ENCODE measurements around the gene CREBRF. TPM values are rescaled to one million over a fixed set of nuclear protein-coding genes. Genes with fewer than 3 reads are reported as not detected.
A peak's percentile ranks its signal among the peaks of the same experiment; 100 is the strongest.

The CREBRF gene
- total and polyA plus RNA-seq, 2 of the 8 experiments (the other 6 are each of a cell fraction or from before 2014, with no cell fraction given) = 1.2 to 4.7 TPM

DNA sequence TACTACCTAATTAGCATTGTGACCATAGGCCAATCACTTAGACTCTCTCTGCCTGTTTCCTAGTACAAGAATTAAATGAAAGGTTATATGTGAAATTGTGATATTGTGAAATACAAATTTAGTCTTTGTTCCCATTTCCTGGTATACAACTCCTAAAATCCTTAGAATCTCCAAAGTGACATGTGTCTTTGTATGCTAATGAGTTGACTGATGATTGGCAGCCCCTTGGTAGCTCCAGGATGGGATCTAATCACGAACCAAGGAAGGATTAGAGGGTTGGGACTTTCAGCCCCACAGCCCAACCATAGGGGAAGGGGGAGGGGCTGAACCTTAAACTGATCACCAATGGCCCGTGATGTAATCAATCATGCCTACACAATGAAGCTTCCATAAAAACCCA lies 41.0 kb upstream of the CREBRF start:
- Histone ChIP-seq H3K9ac (replicated peaks in 1 of 4; ENCODE audit: extremely low read depth in 1 of 4, low read depth in 3 of 4, low read length in 3 of 4) (no peak overlapping the region), H4K91ac (replicated peaks; ENCODE audit: insufficient read length, low read length) (no peak overlapping the region), H3K27ac (ENCODE audit: low read depth, low read length) (no peak overlapping the region; the same call in 1 of the 2 replicates), H2AK5ac (ENCODE audit: low read depth, low read length) (peak overlapping the region; percentile 82; the same call in 1 of the 2 replicates), H3K9me3 (ENCODE audit: insufficient read depth in 2 of 2, low read depth in 1 of 2, low read length in 1 of 2) (no peaks in the 10 kb centered on the region), H3K4ac (replicated peaks; ENCODE audit: insufficient read length, low read depth, low read length) (no peak overlapping the region), H3K56ac (replicated peaks; ENCODE audit: insufficient read length, low read depth, low read length) (no peak overlapping the region), H3K4me3 (ENCODE audit: extremely low read depth in 1 of 4, insufficient read depth in 2 of 4, low read depth in 3 of 4, low read length in 4 of 4) (no peak overlapping the region), H3K18ac (ENCODE audit: extremely low read depth, low read length) (no peak overlapping the region), H3K4me1 (replicated peaks in 1 of 4; ENCODE audit: control insufficient read depth in 3 of 4, insufficient read depth in 4 of 4, low read length in 3 of 4) (peaks cover 0 to 6% (median 1%) of the 10 kb centered on the region in 4 experiments; a peak in 2 of 7 replicates), H3K23me2 (ENCODE audit: low read depth, low read length) (no peaks in the 10 kb centered on the region), H3K23ac (ENCODE audit: insufficient read length) (no peak overlapping the region), H3K27me3 (replicated peaks in 1 of 4; ENCODE audit: control insufficient read depth in 3 of 4, extremely low read depth in 1 of 4, insufficient read depth in 3 of 4, low read length in 3 of 4) (no peaks in the 10 kb centered on the region), H4K8ac (ENCODE audit: extremely low read depth, insufficient read depth, low read length) (no peak overlapping the region), H3K79me1 (ENCODE audit: low read depth, low read length) (peaks cover 3% of the 10 kb centered on the region; the same call in 1 of the 2 replicates), H2BK120ac (replicated peaks; ENCODE audit: low read depth, low read length) (no peak overlapping the region), H2BK12ac (ENCODE audit: low read depth, low read length) (no peak overlapping the region), H2AFZ (ENCODE audit: low read length) (no peak overlapping the region), H3K36me3 (ENCODE audit: control insufficient read depth in 2 of 4, insufficient read depth in 4 of 4, low read length in 3 of 4) (peaks cover 0 to 4% (median 1%) of the 10 kb centered on the region in 4 experiments; a peak in 2 of 8 replicates), H3K4me2 (ENCODE audit: insufficient read depth in 1 of 2, low read depth in 2 of 2, low read length in 2 of 2) (no peak overlapping the region), H4K20me1 (replicated peaks in 1 of 2; ENCODE audit: control insufficient read depth in 1 of 2, insufficient read depth in 2 of 2, low read length in 2 of 2) (peaks cover 0 to 6% of the 10 kb centered on the region in 2 experiments), H2BK20ac (ENCODE audit: low read length) (no peak overlapping the region), H3K79me2 (ENCODE audit: control insufficient read depth in 1 of 2, insufficient read depth in 2 of 2, low read length in 2 of 2) (peaks cover 3 to 55% of the 10 kb centered on the region in 2 experiments; a peak in 2 of 4 replicates), H2BK15ac (ENCODE audit: low read length) (no peak overlapping the region), H3K14ac (ENCODE audit: insufficient read length) (no peak overlapping the region), H4K5ac (ENCODE audit: insufficient read length, low read depth, low read length) (no peak overlapping the region), H2BK5ac (ENCODE audit: low read depth, low read length) (no peak overlapping the region)
- ChIA-PET POLR2A (ENCODE audit: partially characterized antibody) (no interaction called here), CTCF (ENCODE audit: partially characterized antibody) (interaction anchor here (0.5 to 1.7 kb wide), 8 partner anchors 21 to 308 kb away, joined by 3 to 5 read pairs (median 4); partner anchors contain the start of gene ATP6V0E1)
- WGBS, 2 experiments (ENCODE audit: extremely low coverage in 1 of 2, insufficient coverage in 1 of 2, insufficient read length in 1 of 2, insufficient replicate concordance in 2 of 2, low coverage in 1 of 2, low lambda C conversion rate in 2 of 2, missing lambda C conversion rate in 1 of 2) = 82% methylated on average over 2 of the region's 2 CpGs; no CpG with 5 or more reads in 1 of the 2 experiments
- DNase-seq (ENCODE audit: low read depth in 1 of 2, low spot score in 2 of 2) (no peak), FAIRE-seq (no peak)
- TF ChIP-seq RBBP5 (IDR thresholded peaks at IDR 0.05; ENCODE audit: borderline replicate concordance, low read depth, low read length) (no peak), POLR2A (IDR thresholded peaks at IDR 0.05; ENCODE audit: control extremely low read depth in 1 of 2, low read depth in 2 of 2, low read length in 2 of 2) (no peak), SP1 (IDR thresholded peaks at IDR 0.05; ENCODE audit: low read depth, low read length) (no peak), CREB1 (IDR thresholded peaks at IDR 0.05) (no peak), PHF8 (conservative IDR thresholded peaks at IDR 0.05; ENCODE audit: low read depth, low read length) (no peak), SIRT6 (IDR thresholded peaks at IDR 0.05; ENCODE audit: low read length) (no peak), GTF2F1 (IDR thresholded peaks at IDR 0.05; ENCODE audit: borderline replicate concordance, low read depth, low read length) (no peak), KDM4A (IDR thresholded peaks at IDR 0.05; ENCODE audit: low read depth, low read length, severe bottlenecking) (no peak), ASH2L (IDR thresholded peaks at IDR 0.05; ENCODE audit: low read length) (no peak), CBX5 (IDR thresholded peaks at IDR 0.05; ENCODE audit: low read depth, low read length) (no peak), YY1 (IDR thresholded peaks at IDR 0.05; ENCODE audit: low read depth, low read length) (no peak), BRCA1 (IDR thresholded peaks at IDR 0.05; ENCODE audit: low read depth, low read length) (no peak), POLR2AphosphoS5 (IDR thresholded peaks at IDR 0.05; ENCODE audit: low read depth, low read length) (no peak), JUND (IDR thresholded peaks at IDR 0.05; ENCODE audit: low read length) (no peak)
- TF ChIP-seq, protein P1, sequence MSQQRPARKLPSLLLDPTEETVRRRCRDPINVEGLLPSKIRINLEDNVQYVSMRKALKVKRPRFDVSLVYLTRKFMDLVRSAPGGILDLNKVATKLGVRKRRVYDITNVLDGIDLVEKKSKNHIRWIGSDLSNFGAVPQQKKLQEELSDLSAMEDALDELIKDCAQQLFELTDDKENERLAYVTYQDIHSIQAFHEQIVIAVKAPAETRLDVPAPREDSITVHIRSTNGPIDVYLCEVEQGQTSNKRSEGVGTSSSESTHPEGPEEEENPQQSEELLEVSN (IDR thresholded peaks at IDR 0.05) = no peak

Data from H1 (cell line).